SIG-M5 (cell line): ENCODE data around the gene CADM3.

Experiments
- DNase-seq: peaks from one replicate; lab custom pipeline; 2025; lab: John Stamatoyannopoulos, UW

CADM3 gene

GRCh38 chr1:159207080-159207479 is 35.7 kb downstream of the CADM3 start:
- DNase-seq, result no peak

- no peak for DNase-seq
These were observed 36.4 kb downstream of the CADM3 start for GRCh38 chr1:159207774-159208173.

- DNase-seq, result no peak
These were observed 36.9 kb downstream of the CADM3 start for GRCh38 chr1:159208175-159208825.

GRCh38 chr1:159209061-159209460 is 37.6 kb downstream of the CADM3 start:
- DNase-seq, result no peak

GRCh38 chr1:159211331-159212136 is 40.1 kb downstream of the CADM3 start:
- DNase-seq, result no peak

- no peak for DNase-seq
These were observed 41.2 kb downstream of the CADM3 start for GRCh38 chr1:159212596-159212995.

- DNase-seq, result no peak
These were observed 42.8 kb downstream of the CADM3 start for GRCh38 chr1:159214149-159214760.

GRCh38 chr1:159218649-159219636 is 47.5 kb downstream of the CADM3 start:
- DNase-seq, result no peak

- no peak for DNase-seq
These were observed 50.9 kb downstream of the CADM3 start for GRCh38 chr1:159222075-159222865.

GRCh38 chr1:159223004-159223403 is 51.6 kb downstream of the CADM3 start:
- DNase-seq, result no peak

- DNase-seq, result no peak
These were observed 57.1 kb downstream of the CADM3 start for GRCh38 chr1:159228554-159228953.

- DNase-seq, result no peak
These were observed 58.0 kb downstream of the CADM3 start for GRCh38 chr1:159229260-159229885.

GRCh38 chr1:159229896-159230295 is 58.5 kb downstream of the CADM3 start:
- no peak for DNase-seq

- DNase-seq, result no peak
These were observed 68.3 kb downstream of the CADM3 start for GRCh38 chr1:159239551-159240220.

GRCh38 chr1:159247266-159247665 is 75.9 kb downstream of the CADM3 start:
- DNase-seq, result no peak

- no peak for DNase-seq
These were observed 76.9 kb downstream of the CADM3 start for GRCh38 chr1:159248311-159248710.

GRCh38 chr1:159250638-159251216 is 79.3 kb downstream of the CADM3 start:
- no peak for DNase-seq
